Fibroblast of gingiva (primary cell): ENCODE measurements around the gene FAM50A.

Experiments used
- DNase-seq: peaks from one replicate; pipeline ENCODE4 v3.0.0-alpha.2; 2011; ENCODE audit warnings: low read depth

The FAM50A gene

GRCh38 chrX:154412468-154412867, 31.5 kb upstream of the FAM50A start:
- DNase-seq, result no peak

- DNase-seq, result no peak
Observed at GRCh38 chrX:154413142-154413541, 30.8 kb upstream of the FAM50A start.

- no peak for DNase-seq
Observed at GRCh38 chrX:154417157-154417556, 26.8 kb upstream of the FAM50A start.

GRCh38 chrX:154419189-154419588, 24.8 kb upstream of the FAM50A start:
- DNase-seq, result no peak

- no peak for DNase-seq
Observed at GRCh38 chrX:154419688-154420401, 24.1 kb upstream of the FAM50A start.

GRCh38 chrX:154420402-154420756, 23.6 kb upstream of the FAM50A start:
- no peak for DNase-seq

- DNase-seq, result no peak
Observed at GRCh38 chrX:154426916-154427770, 16.8 kb upstream of the FAM50A start.

- peak; percentile 94 for DNase-seq
Observed at GRCh38 chrX:154428176-154429171, 15.5 kb upstream of the FAM50A start, which contains the start of gene ATP6AP1. Gene ATP6AP1 (plus strand): TSS chrX:154428677. CDS start chrX:154428693, 16 bp downstream.

- no peak for DNase-seq
Observed at GRCh38 chrX:154429711-154430110, 14.2 kb upstream of the FAM50A start.

GRCh38 chrX:154430479-154430878, 13.5 kb upstream of the FAM50A start:
- DNase-seq, result no peak

- no peak for DNase-seq
Observed at GRCh38 chrX:154430916-154431315, 13.0 kb upstream of the FAM50A start.

GRCh38 chrX:154431341-154431740, 12.6 kb upstream of the FAM50A start:
- DNase-seq, result no peak

- DNase-seq, result no peak
Observed at GRCh38 chrX:154432210-154432609, 11.7 kb upstream of the FAM50A start.

GRCh38 chrX:154433605-154434004, 10.3 kb upstream of the FAM50A start:
- no peak for DNase-seq

- DNase-seq, result no peak
Observed at GRCh38 chrX:154434394-154435168, 9.4 kb upstream of the FAM50A start.

- no peak for DNase-seq
Observed at GRCh38 chrX:154435171-154435733, 8.7 kb upstream of the FAM50A start.

- no peak for DNase-seq
Observed at GRCh38 chrX:154436374-154436982, 7.5 kb upstream of the FAM50A start.

- DNase-seq, result peak; percentile 66
Observed at GRCh38 chrX:154436983-154437752, 6.8 kb upstream of the FAM50A start, which contains the start of gene GDI1. Gene GDI1 (plus strand): TSS chrX:154437154. CDS start chrX:154437255, 101 bp downstream.
